Mucosa of gallbladder (tissue), 1 donor: ENCODE data around the gene SMURF2. TPM values are rescaled to one million over a fixed set of nuclear protein-coding genes. Genes with fewer than 3 reads are reported as not detected.
"Not testable (repeated sequence)": the region's sequence is repeated elsewhere in the genome, so short reads cannot be mapped to it uniquely, and the experiment has no call there.

ENCODE experiments used
- DNase-seq: peaks from one replicate; pipeline ENCODE4 v3.0.0-alpha.2; 2020; ENCODE audit warnings: low spot score
- total RNA-seq: library from RNA; stranded (reverse); gene quantifications from one replicate; pipeline ENCODE4 v1.2.1, GENCODE V29; 2021
- donor health status: DM: no; HTN: no; CAD: no.

The SMURF2 gene
- 22.2 TPM for total RNA-seq

GRCh38 chr17:64661976-64662773 lies at the start of gene SMURF2:
Gene SMURF2, minus strand, starts transcription at chr17:64662307. Its CDS starts 427 bp downstream, at chr17:64661880.
- DNase-seq, result peak; percentile 76

GRCh38 chr17:64709481-64709880 lies 47.4 kb upstream of the SMURF2 start:
- DNase-seq, result no peak

DNA sequence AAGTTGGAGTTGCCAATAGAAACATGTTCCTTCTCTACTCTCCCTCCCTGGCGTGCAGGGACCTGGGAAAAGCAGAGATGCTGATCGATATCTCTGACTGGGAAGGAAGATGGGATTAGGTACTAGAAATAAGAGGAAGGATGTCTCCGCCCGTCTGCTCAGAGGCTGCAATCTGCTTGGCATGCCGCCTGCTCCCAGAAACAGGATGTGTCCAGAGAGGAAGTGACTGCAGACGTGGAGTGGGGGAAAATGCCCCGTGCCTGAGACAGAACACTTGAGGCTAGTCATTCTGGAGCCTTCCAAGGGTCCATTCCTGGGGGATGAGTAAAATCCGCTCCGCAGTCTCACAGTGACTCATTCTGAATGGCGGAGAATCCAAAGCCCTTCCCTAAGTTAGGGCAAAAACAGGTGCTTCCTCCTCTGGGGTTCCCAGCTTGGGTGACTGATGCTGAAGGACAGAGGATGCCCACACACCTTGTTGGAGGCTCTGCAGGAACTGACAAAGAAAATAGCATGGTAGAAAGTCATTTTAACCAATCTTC lies 45.0 kb upstream of the SMURF2 start:
- peak; percentile 88 for DNase-seq

DNA sequence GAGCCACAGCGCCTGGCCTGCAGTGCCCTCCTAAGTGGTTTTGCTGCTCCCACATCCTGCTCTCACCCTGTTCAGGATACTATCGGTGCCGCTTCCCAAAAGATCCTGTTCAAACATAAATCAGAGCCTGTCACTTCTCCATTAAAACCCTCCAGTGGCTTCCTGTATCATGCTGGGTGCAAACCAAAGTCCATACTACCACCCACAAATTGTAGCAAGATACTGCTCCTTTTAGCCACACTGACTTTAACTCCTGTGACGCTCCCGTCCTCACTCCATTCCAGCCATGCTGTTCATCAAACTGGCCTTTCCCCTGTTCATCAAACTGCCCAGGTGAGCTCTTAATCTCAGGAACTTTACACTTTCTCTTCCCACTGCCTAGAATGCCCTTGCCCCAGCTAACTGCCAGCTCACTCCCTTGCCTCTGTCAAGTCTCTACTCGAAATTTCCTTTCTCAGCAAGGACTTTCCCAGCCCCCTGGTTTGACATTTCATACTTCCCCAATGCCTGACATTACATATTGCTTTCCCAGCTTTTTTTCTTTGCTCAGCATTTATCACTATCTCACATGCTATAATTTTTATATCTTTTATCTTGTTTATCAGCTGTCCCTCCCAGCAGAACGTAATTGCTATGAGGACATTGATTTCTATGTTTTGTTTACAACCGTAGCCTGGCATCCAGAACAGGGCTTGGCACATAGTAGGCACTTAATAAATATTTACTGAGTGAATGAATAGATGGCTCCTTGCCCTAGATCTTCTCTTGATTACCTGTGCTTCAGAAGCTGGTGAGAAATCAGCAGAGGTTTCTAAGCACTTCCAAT lies 44.3 kb upstream of the SMURF2 start:
- peak; percentile 19 for DNase-seq

GRCh38 chr17:64702815-64703214 lies 40.7 kb upstream of the SMURF2 start:
- no peak for DNase-seq

DNA sequence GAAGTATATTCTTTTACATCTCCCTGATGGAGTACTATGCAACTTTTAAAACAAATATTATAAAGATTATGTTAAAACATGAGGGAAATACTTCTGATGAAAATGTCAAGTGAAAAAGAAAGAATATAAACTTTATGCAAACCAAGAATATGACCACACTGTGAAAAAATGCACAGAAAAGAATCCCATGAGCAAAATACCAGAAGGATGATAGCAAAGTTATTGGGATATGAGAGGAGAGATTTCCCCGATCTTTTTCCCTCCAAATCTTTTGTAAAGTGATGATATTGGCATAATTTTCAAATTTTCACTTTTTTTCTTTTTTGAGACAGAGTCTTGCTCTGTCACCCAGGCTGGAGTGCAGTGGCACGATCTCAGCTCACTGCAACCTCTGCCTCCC lies 36.6 kb upstream of the SMURF2 start:
- DNase-seq, result no peak

DNA sequence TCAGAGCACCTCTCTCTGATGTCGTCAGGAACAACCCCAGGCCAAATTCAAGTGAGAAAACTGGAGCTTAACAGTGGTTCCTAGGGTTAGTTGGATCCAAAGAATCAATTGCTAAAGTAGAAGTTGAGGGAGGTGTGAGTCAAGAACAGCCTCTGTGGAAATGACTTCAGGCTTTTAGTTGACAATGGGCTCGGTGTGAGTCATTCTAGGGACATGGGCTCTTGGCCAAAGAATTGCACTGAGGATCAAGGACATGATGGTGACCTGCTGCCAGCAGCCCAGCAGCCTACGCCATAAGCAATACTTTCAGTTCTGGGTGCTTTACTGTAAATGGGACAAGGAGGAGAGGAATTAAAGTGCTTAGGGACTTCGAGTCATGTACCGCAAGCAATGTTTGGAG lies 32.1 kb upstream of the SMURF2 start:
- peak; percentile 88 for DNase-seq

DNA sequence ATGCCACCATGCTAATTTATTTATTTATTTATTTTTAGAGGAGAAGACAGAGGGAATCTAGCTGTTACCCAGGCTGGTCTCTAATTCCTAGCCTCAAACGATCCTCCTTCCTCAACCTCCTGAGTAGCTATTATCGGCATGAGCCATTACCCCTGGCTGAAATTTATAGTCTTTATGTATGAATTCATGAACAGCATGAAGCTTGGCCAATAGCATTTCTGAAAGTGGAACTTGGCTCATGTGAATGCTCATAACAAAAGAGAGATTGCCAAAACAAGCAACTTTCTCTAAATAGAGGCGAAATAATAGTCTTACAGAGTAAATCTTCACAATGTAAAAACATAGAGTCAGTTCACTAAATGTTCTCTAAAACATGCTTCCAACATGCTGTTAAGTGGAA lies 30.1 kb upstream of the SMURF2 start:
- DNase-seq, result no peak

DNA sequence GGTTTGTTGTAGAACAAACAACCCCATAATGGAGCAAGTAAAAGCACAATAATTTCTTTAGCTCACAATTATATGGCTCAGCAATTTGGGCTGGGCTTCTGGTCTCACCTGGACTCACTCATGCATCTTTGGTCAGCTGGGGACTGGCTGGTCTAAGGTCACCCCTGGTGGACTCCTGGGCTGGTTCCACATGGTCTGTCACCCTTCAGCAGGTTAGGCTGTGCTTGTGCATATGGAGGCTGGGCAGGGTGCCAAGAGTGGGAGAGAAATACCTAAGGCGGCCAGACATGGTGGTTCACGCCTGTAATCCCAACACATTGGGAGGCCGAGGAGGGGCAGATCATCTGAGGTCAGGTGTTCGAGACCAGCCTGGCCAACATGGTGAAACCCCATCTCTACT lies 27.0 kb upstream of the SMURF2 start:
- DNase-seq, result no peak

- no peak for DNase-seq
These were observed 26.4 kb upstream of the SMURF2 start for GRCh38 chr17:64688481-64688880.

DNA sequence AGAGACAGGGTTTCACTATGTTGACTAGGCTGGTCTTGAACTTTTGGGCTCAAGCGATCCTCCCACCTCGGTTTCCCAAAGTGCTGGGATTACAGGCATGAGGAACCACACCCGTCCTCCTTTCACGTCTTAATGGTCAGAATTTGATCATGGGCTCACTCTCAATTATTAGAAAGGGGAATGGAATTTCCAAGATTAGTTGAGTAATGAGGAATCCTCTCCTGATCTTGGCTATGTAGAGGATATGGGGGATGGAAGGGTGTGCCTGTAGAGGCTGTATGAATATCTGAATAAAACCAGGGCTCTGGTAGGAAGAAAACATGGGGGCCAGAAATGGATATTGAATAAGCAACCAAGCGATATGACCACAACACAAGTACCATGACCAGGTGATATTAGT lies 25.9 kb upstream of the SMURF2 start:
- no peak for DNase-seq

GRCh38 chr17:64687376-64687775 lies 25.3 kb upstream of the SMURF2 start:
- DNase-seq, result no peak

- no peak for DNase-seq
These were observed 24.6 kb upstream of the SMURF2 start for GRCh38 chr17:64686705-64687104.

DNA sequence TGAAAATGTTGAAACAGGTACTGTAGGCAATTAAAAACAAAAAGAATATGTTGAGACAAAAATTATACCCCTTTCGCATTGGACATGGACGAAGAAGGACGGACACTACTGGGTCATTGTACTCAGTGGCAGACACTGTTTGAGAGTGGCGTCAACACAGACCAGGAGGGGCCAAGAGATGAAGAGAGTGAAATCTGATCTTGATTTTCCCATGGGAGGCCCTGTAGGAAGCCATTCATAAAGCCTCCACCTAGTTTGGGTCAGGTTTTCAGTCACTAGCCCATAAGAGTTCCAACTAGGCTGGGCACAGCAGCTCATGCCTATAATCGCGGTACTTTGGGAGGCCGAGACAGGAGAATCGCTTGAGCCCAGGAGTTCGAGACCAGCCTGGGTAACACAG lies 23.6 kb upstream of the SMURF2 start:
- no peak for DNase-seq

- no peak for DNase-seq
These were observed 21.7 kb upstream of the SMURF2 start for GRCh38 chr17:64683796-64684195.

DNA sequence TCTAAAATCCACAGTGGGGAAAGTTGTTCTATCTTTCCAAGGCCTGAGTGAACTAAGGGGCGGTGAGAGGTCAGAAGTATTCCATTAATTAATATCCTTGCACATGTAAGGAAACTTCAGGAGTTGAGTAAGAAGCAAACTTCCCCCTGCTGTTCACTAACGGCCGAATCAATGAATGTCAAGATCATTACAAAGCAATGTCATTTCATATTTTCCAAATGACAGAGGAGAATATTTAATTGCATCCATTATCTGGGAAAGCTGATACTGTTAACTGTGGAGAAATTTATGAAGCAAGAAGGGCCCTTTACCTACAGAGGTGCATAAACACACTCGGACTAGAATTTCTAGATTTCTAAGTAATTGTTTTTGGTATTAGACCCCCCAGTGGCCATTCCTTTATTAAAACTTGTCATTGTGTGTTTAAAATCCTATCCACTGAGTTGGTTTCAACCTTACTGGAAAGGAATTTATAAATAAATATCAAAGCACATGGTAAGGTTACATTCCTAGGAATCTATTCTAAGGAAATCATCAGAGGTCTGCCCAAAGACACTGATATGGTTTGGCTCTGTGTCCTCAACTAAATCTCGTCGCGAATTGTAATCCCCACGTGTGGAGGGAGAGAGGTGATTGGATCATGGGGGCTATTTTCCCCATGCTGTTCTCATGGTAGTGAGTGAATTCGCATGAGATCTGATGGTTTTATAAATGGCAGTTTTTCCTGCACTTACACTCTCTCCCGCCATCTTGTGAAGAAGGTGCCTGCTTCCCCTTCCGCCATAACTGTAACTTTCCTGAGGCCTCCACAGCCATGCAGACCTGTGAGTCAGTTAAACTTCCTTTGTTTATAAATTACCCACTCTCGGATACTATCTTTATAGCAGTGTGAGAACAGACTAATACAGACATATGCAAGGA lies 20.4 kb upstream of the SMURF2 start:
- no peak for DNase-seq

DNA sequence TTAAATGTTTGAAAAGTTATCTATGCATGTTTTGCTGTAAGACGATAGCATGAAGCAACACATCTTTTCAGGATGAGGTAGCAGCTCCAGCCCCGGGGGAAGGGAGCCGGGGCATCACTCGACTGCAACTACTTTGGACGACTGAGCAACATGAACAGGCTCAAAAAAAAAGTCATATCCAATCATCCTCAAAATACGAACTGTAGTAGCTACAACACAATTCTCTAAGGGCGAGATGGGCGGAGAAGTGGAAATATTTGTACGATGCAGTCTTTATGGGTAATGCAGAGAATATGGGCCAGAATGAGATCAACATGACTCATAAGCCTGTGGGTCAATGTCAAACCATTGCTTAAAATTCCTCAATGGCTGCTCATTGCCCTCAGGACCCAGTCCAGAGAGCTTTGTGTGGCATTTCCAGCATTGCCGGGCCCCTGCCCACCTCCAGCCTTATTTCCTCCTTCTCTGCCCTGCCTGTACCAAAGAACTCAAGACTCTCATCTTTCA lies 17.7 kb upstream of the SMURF2 start:
- DNase-seq, result no peak

- DNase-seq, result no peak
These were observed 14.7 kb upstream of the SMURF2 start for GRCh38 chr17:64676763-64677162.

DNA sequence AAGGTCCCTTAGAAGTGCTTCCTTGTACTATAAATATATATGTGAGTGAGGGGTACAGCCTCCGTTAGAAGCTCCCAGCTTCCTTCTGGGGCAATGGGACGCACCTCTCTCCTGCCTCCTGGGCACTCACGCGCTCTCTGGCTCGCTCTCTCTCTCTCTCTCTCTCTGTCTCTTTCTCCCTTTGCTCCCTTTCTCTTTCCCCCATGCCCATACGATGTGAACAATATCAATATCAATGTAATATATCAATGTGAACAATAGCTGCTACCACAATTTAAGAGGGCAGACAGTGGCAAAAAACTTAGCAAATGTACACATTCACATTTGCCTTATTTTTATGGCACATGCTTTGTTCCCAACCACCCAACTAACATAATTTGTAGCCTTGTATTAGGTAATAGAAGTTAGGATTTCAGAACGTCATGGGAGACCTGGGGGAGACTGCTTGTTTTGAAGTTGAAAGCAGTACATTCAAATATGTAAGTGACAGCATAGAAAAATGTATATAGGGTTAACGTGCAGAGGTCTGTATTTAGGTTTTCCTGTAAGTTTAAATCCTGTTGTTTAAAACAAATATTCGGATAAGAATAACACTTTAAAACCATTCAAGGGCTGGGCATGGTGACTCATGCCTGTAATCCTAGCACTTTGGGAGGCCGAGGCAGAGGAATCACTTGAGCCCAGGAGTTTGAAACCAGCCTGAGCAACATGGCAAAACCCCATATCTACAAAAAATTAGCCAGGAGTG lies 8.9 kb upstream of the SMURF2 start:
- DNase-seq, result not testable (repeated sequence)

GRCh38 chr17:64667807-64668721 lies 6.0 kb upstream of the SMURF2 start:
- DNase-seq, result not testable (repeated sequence)
